T-helper 22 cell (primary cell): Measurements from ENCODE around the gene HDAC5.
"Not testable (repeated sequence)": the region's sequence is repeated elsewhere in the genome, so short reads cannot be mapped to it uniquely, and the experiment has no call there.

Experiments used
- DNase-seq: peaks from one replicate; pipeline ENCODE4 v3.0.0-alpha.2; 2020; ENCODE audit warnings: low read depth

The HDAC5 gene

GRCh38 chr17:44066204-44066930 is 57.1 kb downstream of the HDAC5 start, which contains the start of gene LSM12:
LSM12 (minus strand) TSS chr17:44066671; CDS start chr17:44066587, 84 bp downstream.
- peak; percentile 75 for DNase-seq

DNA sequence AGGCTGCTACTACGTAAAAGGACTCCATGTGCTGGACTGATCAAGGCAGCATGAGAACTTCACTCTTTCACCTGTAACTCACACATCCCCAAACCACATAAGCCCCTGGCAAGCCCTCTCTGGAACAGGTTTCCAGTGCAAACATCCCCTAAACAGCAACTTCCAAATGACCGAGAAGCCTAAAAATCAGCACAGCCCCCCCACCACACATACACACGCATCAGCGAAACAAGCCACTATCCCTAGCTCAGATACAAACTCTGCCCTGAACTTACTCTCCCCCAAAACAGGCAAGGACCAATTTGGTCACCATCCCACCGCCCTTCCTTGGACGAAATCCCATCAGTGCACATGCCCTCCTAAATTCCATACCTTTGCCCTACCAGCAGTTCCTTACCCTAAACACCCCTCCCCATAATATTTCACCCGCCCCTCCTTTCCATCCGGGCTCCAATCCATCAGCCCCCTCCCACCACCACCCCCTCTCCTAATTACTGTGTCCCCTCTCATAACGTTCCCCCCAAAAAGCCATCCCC is 57.7 kb downstream of the HDAC5 start:
- no peak for DNase-seq

GRCh38 chr17:44063704-44064639 is 59.5 kb downstream of the HDAC5 start:
- no peak for DNase-seq

DNA sequence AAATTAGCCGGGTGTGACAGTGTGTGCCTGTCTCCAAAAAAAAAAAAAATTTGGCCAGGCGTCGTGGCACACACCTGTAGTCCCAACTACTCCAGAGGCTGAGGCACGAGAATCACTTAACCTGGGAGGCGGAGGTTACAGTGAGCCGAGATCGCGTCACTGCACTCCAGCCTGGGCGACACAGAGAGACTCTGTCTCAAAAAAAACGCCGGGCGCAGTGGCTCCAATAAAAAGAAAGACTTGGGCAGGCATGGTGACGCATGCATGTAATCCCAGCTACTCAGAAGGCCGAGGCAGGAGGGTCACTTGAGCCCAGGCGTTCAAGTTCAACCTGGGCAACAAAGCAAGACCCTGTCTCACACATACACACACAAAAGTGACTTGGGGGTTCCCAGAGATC is 60.6 kb downstream of the HDAC5 start:
- no peak for DNase-seq

DNA sequence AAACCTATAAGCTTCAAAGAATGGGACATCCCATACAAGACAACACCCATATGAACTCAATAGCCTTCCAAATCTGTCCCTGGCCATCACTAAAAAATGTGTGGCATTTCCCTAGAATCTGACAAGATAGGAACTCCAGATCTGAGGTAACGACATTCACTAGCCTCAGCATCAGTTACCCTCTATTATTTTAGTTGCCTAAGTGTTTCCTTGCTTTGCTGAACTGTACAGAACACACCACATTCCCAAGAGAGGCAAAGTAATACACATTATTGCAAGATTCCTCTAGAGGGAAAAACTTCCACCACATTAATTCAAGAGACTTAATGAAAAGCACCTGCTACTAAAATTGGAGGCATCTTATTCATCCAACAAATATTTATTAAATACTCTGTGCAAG is 62.0 kb downstream of the HDAC5 start:
- DNase-seq: no peak

GRCh38 chr17:44059101-44059892 is 64.1 kb downstream of the HDAC5 start:
- DNase-seq: no peak

DNA sequence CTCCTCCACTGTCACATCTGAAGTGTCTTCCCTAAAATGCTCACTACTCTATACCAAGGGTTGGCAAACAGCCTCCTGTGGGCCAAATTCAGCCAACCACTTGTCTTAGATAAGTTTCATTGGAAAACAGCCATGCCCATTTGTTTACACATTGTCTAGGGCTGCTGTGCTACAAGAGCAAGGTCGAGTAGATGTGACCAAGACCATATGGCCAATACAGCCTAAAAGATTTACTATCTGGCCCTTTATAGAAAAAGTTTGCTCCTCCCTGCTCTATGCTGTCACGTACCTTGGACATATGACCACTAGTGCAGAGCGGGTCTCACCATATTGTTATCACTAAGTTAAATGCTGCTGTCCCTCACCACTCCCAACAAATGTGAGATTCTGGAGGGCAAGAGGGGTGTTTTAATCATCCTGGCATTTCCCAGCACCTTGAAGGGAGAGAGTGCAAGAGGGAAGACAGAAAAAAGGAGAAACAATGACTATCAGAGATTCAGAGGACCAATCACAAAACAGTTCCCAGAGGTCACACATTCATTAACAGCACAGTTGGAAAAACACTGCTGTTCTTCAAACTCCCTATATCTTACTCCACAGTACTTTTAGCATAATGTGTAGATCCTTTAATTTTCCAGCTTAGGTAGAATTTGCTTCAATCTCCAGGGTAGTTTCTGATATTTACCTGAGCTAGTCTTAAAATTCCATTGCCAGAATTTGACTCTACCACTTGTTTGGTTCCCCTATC is 70.1 kb downstream of the HDAC5 start:
- DNase-seq: no peak

DNA sequence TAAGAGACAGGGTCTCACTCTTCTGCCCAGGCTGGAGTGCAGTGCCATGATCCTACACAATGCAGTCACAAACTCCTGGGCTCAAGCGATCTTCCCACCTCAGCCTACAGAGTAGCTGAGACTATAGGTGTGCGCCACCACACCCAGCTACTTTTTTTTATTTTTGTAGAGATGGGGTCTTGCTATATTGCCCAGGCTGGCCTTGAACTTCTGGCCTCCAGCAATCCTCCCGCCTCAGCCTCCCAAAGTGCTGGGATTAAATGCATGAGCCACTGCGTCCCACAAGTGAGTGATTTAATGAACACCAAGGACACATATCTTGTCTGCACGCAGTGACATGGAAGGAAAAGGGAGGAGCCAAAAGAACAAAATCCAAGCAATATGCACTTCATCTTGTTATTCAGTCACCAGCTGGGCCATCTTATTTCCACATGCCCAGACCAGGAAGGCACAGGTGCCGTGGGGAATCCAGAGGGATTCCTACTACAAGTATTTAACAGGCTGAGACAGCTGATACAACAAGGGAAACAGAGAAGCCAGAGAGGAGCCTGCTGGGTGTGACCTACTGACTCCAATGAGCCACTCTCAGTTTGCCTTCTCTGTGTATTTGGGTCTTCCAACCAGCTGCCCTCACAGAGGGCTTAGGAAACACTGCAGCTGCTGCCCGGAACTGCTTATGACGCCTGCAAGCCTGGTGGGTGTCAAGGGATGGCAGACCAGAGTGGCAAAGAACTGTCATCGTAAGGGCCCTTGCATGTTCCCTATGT is 74.0 kb downstream of the HDAC5 start:
- no peak for DNase-seq

- DNase-seq: not testable (repeated sequence)
Measured at GRCh38 chr17:44046893-44047292, 76.5 kb downstream of the HDAC5 start.

- DNase-seq: no peak
Measured at GRCh38 chr17:44045486-44045885, 78.0 kb downstream of the HDAC5 start.

- DNase-seq: no peak
Measured at GRCh38 chr17:44044071-44044470, 79.4 kb downstream of the HDAC5 start.

DNA sequence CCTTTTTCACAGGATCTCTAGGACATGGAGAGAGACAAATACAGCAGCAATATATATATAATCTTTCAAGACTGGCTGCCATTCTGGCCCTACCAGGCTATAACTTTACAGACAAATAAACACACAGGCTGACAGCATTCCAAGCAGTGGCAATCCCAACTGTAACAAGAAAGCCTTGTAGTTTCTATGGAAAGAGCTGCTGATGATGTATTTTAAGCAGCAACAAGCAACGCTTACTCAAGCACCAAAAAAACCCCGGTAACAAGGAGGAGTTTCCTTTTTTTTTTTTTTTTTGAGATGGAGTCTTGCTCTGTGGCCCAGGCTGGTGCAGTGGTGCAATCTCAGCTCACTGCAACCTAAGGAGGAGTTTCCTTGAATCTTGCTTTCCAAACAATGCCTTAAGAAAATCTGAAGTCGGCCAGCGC is 80.2 kb downstream of the HDAC5 start:
- no peak for DNase-seq

- DNase-seq: no peak
Measured at GRCh38 chr17:44039829-44040635, 83.4 kb downstream of the HDAC5 start.

DNA sequence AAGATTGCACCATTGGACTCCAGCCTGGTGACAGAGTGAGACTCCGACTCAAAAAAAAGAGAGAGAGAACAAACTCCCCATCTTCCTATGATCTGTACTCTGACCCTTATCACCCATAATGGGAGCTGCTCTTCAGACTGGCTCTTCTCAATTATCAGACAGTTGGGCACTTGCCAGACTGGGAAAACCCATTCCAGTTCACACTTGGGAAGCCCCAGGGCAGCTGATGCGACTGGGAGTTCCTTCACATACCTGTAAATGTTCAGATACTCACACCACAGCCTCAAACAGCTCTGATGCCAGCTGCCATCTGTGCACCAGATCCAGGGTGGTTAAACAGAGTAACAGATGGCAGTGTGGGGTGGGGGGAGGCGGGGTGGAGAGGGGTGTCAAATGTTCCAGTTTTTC is 84.8 kb downstream of the HDAC5 start:
- no peak for DNase-seq

GRCh38 chr17:44037471-44037870 is 86.0 kb downstream of the HDAC5 start:
- no peak for DNase-seq

- DNase-seq: not testable (repeated sequence)
Measured at GRCh38 chr17:44034688-44035087, 88.8 kb downstream of the HDAC5 start.

GRCh38 chr17:44033861-44034408 is 89.5 kb downstream of the HDAC5 start:
- DNase-seq: no peak

- DNase-seq: no peak
Measured at GRCh38 chr17:44030482-44030881, 93.0 kb downstream of the HDAC5 start.

GRCh38 chr17:44029736-44030135 is 93.7 kb downstream of the HDAC5 start:
- DNase-seq: no peak
